Immature natural killer cell (primary cell): ENCODE measurements around the gene CCDC66. TPM values are rescaled to one million over a fixed set of nuclear protein-coding genes. Genes with fewer than 3 reads are reported as not detected.
"Not testable (repeated sequence)": the region's sequence is repeated elsewhere in the genome, so short reads cannot be mapped to it uniquely, and the experiment has no call there.

ENCODE experiments used
- DNase-seq, 3 donors: peaks; one replicate each; pipeline ENCODE4 v3.0.0; 2022; ENCODE audit warnings: mixed read lengths in 1 of 3
- H3K27ac Mint-ChIP-seq, 6 donors: one replicate each; pipeline ENCODE4 v1.8.0; 2020; ENCODE audit warnings: mixed read lengths in 6 of 6, mild to moderate bottlenecking in 5 of 6, inconsistent platforms in 4 of 6, moderate library complexity in 3 of 6
- H3K27me3 Mint-ChIP-seq, 3 donors: one replicate each; pipeline ENCODE4 v1.8.0; 2020 to 2021; ENCODE audit warnings: low read depth in 3 of 3, mild to moderate bottlenecking in 3 of 3, mixed read lengths in 3 of 3, moderate library complexity in 3 of 3, inconsistent platforms in 1 of 3
- H3K36me3 Mint-ChIP-seq, 3 donors: one replicate each; pipeline ENCODE4 v1.8.0; 2020; ENCODE audit warnings: mixed read lengths in 3 of 3, inconsistent platforms in 2 of 3, mild to moderate bottlenecking in 2 of 3
- H3K4me1 Mint-ChIP-seq, 2 donors: one replicate each; pipeline ENCODE4 v1.8.0; 2020; ENCODE audit warnings: inconsistent platforms in 2 of 2, mild to moderate bottlenecking in 2 of 2, mixed read lengths in 2 of 2, moderate library complexity in 1 of 2
- H3K4me3 Mint-ChIP-seq, 5 donors: one replicate each; pipeline ENCODE4 v1.8.0; 2020; ENCODE audit warnings: mild to moderate bottlenecking in 5 of 5, mixed read lengths in 5 of 5, inconsistent platforms in 3 of 5, moderate library complexity in 3 of 5
- H3K9me3 Mint-ChIP-seq, 6 donors: one replicate each; pipeline ENCODE4 v1.8.0; 2020; ENCODE audit warnings: mild to moderate bottlenecking in 6 of 6, mixed read lengths in 6 of 6, inconsistent platforms in 4 of 6, moderate library complexity in 3 of 6
- polyA plus RNA-seq, 3 donors: library from polyadenylated mRNA; unstranded; fragments of 300-500 nt; fragmentation: Illumina TruSeq; gene quantifications; one replicate each; pipeline ENCODE4 v1.2.3, GENCODE V29; 2021

CCDC66 gene
- polyA plus RNA-seq, 3 donors from 2014 or later = 9.8 to 14.0 (median 11.1) TPM

DNA sequence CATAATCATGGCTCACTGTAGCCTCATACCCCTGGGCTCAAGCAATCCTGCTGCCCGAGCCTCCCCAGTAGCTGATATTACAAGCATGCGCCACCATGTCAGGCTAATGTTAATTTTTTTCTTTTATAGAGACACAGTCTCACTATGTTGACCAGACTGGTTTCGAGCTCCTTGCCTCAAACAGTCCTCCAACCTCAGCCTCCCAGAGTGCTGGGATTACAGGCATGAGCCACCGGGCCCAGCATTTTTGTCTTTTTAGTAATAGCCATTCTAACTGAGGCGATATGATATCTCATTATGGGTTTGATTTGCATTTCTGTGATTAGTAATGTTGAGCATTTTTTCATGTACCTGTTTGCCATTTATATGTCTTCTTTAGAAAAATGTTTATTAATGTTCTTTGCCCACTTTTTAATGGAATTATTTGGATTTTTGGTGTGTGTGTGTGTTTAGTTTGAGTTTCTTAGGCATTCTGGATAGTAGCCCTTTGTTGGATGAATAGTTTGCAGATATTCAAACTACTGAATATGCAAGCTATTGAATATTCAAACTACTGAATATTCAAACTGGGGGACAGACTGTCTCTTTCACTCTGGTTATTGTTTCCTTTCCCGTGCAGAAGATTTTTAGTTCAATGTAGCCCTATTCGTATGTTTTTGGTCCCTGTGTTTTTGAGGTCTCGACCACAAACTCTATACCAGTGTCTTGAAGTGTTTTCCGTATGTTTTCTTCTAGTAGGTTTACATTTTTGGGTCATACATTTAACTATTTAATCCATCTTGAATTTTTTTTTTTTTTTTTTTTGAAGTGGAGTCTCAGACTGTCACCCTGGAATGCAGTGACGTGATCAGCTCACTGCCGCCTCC is 39.2 kb downstream of the CCDC66 start:
- Mint-ChIP-seq H3K4me1 (peaks cover 17 to 22% of the 10 kb centered on the region in 2 donors), H3K4me3 (no peak overlapping the region)
- DNase-seq = no peak

DNA sequence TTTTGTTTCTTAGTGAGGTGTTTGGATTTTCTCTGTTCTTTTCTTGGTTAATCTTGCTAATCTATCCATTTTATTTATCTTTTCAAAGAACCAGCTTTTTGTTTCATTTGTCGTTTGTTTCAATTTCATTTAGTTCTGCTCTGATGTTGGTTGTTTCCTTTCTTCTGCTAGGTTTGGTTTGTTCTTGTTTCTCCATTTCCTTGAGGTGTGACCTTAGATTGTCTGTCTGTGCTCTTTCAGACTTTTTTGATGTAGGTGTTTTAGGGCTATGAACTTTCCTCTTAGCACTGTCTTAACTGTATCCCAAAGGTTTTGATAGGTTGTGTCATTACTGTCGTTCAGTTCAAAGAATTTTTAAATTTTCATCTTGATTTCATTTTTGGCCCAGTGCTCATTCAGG is 51.5 kb downstream of the CCDC66 start:
- not testable (repeated sequence) for H3K4me3 Mint-ChIP-seq

More for the DNA sequence above, 39.2 kb downstream of the CCDC66 start:
- peaks cover 0 to 1% (median 0%) of the 10 kb centered on the region in 3 donors for H3K27me3 Mint-ChIP-seq
- peaks cover 0 to 1% (median 0%) of the 10 kb centered on the region in 6 donors for H3K9me3 Mint-ChIP-seq
- H3K27ac Mint-ChIP-seq = no peak overlapping the region
- peaks cover 8 to 57% (median 47%) of the 10 kb centered on the region in 3 donors for H3K36me3 Mint-ChIP-seq

DNA sequence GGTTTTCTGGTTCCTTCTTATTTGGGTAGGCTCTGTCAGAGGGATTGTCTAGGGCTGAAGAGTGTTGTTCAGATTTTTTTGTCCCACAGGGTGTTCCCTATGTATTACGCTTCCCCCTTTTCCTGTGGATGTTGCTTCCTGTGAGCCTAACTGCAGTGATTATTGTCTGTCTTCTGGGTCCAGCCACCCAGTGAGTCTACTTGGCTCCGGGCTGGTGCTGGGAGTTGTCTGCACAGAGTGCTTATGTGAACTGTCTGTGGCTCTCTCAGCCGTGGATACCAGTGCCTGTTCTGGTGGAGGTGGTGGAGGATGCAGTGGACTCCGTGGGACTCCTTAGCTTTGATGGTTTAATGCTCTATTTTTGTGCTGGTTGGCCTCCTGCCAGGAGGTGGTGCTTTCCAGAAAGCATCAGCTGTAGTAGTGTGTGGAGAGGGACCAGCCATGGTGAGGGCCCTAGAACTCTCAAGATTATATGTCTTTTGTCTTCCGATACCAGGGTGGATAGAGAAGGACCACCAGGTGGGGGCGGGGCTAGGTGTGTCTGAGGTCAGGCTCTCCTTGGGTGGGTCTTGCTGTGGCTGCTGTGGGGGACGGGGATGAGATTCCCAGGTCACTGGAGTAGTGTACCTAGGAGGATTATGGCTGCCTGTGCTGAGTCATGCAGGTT is 53.8 kb downstream of the CCDC66 start:
- no peak for DNase-seq
- Mint-ChIP-seq H3K4me1 (peaks cover 34 to 46% of the 10 kb centered on the region in 2 donors), H3K27ac (no peak overlapping the region), H3K27me3 (peaks cover 0 to 2% (median 0%) of the 10 kb centered on the region in 3 donors), H3K9me3 (peaks cover 0 to 1% (median 0%) of the 10 kb centered on the region in 6 donors), H3K36me3 (peaks cover 8 to 58% (median 53%) of the 10 kb centered on the region in 3 donors), H3K4me3 (no peak overlapping the region)

More for the DNA sequence above, 51.5 kb downstream of the CCDC66 start:
- Mint-ChIP-seq H3K36me3 (peaks cover 17 to 77% (median 65%) of the 10 kb centered on the region in 3 donors), H3K27ac (peak overlapping the region; percentile 2 to 70 (median 34)), H3K4me1 (peaks cover 36 to 44% of the 10 kb centered on the region in 2 donors)
- not testable (repeated sequence) for H3K9me3 Mint-ChIP-seq, DNase-seq, H3K27me3 Mint-ChIP-seq

DNA sequence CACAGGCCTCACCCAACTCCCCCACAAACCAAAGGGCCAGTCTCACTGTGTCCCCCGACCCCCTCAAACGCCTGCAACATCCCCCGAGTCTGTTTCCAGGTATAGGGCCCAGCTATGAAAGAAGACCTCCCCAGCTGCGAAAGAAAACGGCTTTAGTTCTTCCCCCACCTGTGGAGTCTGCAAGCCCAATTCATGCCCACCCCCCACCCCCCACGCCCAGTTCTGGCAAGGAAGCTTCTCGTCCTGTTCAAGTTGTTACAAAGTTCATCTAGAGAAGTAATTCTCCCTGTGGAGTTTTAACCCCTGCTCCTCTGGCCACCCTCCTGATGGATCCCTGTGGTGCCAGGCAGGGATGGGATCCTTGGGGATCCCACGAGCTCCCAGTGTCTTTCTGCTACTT is 54.4 kb downstream of the CCDC66 start:
- Mint-ChIP-seq H3K36me3 (peaks cover 10 to 58% (median 54%) of the 10 kb centered on the region in 3 donors), H3K27ac (peak overlapping the region in 1 of 6 donors; percentile 0), H3K4me3 (no peak overlapping the region), H3K27me3 (peaks cover 0 to 2% (median 0%) of the 10 kb centered on the region in 3 donors), H3K4me1 (peaks cover 38 to 51% of the 10 kb centered on the region in 2 donors), H3K9me3 (peaks cover 0 to 1% (median 0%) of the 10 kb centered on the region in 6 donors)
- DNase-seq = no peak

DNA sequence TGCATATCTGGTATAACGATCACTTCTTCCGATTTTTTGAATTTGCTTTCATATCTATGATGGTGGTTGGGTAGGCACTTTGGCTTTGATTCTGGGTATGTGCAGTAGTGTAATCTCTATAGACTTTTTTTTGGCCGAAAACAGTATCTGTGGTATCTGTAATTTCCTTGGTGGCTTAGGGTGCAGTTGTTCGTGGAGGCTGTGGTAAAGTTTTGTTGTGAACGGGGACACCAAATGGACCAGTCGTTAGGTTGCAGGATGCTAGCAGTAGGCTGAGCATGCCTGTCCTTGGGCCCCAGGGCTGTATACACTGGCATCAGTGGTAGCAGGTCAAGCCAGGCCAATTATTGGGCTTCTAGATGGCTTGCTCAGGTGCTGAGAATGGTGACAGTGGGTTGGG is 55.2 kb downstream of the CCDC66 start:
- H3K27ac Mint-ChIP-seq = peak overlapping the region in 4 of 6 donors; percentile 0 to 51 (median 28)
- H3K4me3 Mint-ChIP-seq = peak overlapping the region in 3 of 5 donors; percentile 20 to 44 (median 42)
- peaks cover 0 to 1% (median 0%) of the 10 kb centered on the region in 6 donors for H3K9me3 Mint-ChIP-seq
- H3K27me3 Mint-ChIP-seq = no peaks in the 10 kb centered on the region
- peak in 1 of 3 donors; percentile 9 for DNase-seq
- peaks cover 4 to 58% (median 52%) of the 10 kb centered on the region in 3 donors for H3K36me3 Mint-ChIP-seq
- peaks cover 43 to 56% of the 10 kb centered on the region in 2 donors for H3K4me1 Mint-ChIP-seq

DNA sequence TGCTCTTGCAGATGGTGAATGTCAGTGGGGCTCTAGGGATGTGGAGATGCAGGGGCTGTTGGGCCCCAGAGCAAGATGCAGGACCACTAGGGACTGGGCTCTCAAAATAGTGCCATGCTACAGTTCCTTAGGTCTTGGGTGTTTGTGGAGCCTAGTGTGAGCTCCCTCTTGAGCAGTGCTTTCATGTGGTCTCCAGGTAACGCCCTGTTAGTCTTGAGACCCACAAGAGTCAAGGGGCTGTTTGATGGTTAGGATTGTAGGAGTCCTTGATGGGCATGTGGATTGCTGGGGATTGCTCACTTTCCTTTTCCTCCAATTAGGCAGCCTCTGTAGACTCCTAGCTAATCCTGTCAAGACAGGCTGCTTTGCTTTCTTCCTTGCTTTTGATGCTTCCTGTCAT is 56.0 kb downstream of the CCDC66 start:
- Mint-ChIP-seq H3K4me1 (peaks cover 36 to 53% of the 10 kb centered on the region in 2 donors), H3K4me3 (no peak overlapping the region), H3K36me3 (peaks cover 5 to 59% (median 57%) of the 10 kb centered on the region in 3 donors), H3K27ac (peak overlapping the region in 2 of 6 donors; percentile 2 to 27), H3K9me3 (peaks cover 0 to 1% (median 0%) of the 10 kb centered on the region in 6 donors), H3K27me3 (no peaks in the 10 kb centered on the region)
- no peak for DNase-seq

DNA sequence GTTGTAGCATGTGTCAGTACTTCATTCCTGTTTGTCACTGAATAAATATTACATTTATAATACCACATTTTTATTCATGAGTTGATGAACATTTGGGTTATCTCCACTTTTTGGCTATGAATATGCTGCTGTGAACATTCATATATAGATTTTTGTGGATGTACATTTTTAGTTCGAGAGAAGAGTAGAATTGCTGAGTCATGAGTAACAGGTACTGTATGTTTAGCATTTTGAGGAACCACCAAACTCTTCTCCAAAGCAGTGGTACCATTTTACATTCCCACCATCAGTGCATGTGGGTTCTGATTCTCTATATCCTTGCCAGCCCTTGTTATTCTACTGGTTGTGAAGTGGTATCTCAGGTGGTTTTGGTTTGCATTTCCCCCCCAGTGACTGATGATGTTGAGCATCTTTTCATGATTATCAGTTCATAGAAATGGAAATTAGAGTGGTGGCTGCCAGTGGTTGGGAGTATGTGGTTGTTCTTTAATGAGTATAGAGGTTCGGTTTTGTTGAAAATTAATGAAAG is 59.6 kb downstream of the CCDC66 start:
- Mint-ChIP-seq H3K27ac (peak overlapping the region in 4 of 6 donors; percentile 13 to 81 (median 52)), H3K36me3 (peaks cover 14 to 48% (median 35%) of the 10 kb centered on the region in 3 donors), H3K9me3 (no peaks in the 10 kb centered on the region), H3K27me3 (peaks cover 0 to 5% (median 0%) of the 10 kb centered on the region in 3 donors), H3K4me3 (no peak overlapping the region), H3K4me1 (peaks cover 22 to 39% of the 10 kb centered on the region in 2 donors)
- no peak for DNase-seq

DNA sequence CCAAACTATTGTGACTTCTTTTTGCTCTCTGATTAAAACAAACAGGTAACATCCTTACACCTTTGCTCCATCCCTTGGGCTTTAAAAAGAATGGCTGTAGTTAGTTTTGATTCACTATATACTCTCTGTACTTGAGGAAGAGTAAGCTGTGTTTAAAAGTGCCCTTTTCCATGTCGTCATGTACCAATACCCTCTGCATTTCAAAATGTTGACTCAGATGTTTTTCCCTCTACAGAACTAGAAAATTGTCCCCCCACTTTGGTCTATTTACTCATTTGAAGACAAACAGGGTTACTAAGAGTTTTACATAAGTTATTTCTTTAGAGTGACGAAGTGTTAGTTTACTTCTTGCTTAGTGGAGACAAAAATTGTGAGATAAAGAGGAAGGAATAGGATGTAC is 63.4 kb downstream of the CCDC66 start:
- no peak overlapping the region for H3K4me3 Mint-ChIP-seq
- H3K27ac Mint-ChIP-seq = peak overlapping the region in 5 of 6 donors; percentile 27 to 79 (median 50)
- peaks cover 24 to 57% (median 24%) of the 10 kb centered on the region in 3 donors for H3K36me3 Mint-ChIP-seq
- H3K27me3 Mint-ChIP-seq = peaks cover 0 to 5% (median 0%) of the 10 kb centered on the region in 3 donors
- H3K4me1 Mint-ChIP-seq = peaks cover 10 to 25% of the 10 kb centered on the region in 2 donors
- no peaks in the 10 kb centered on the region for H3K9me3 Mint-ChIP-seq
- DNase-seq = no peak

DNA sequence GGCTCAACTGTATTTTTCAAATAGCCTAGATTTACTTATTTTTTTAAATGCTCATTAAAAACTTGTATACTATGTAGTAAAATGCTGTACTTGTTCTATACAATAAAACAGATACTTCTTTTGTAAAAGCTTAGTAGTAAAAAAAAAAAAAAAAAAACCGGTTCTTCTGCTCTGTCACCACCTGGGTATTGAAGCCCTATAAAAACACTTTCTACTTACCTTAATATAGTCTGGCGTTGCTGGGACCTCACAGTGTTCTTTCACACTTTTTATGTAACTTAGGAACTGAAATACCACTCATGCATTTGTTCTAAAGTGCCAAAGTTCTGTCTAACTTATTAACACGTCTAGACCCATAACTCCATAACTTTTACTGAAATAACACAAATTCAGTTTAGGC is 64.7 kb downstream of the CCDC66 start:
- H3K36me3 Mint-ChIP-seq = peaks cover 18 to 50% (median 20%) of the 10 kb centered on the region in 3 donors
- H3K27ac Mint-ChIP-seq = peak overlapping the region in 3 of 6 donors; percentile 40 to 70 (median 41)
- DNase-seq = no peak
- no peaks in the 10 kb centered on the region for H3K9me3 Mint-ChIP-seq
- H3K27me3 Mint-ChIP-seq = peaks cover 0 to 5% (median 0%) of the 10 kb centered on the region in 3 donors
- H3K4me3 Mint-ChIP-seq = no peak overlapping the region
- peaks cover 3 to 15% of the 10 kb centered on the region in 2 donors for H3K4me1 Mint-ChIP-seq

DNA sequence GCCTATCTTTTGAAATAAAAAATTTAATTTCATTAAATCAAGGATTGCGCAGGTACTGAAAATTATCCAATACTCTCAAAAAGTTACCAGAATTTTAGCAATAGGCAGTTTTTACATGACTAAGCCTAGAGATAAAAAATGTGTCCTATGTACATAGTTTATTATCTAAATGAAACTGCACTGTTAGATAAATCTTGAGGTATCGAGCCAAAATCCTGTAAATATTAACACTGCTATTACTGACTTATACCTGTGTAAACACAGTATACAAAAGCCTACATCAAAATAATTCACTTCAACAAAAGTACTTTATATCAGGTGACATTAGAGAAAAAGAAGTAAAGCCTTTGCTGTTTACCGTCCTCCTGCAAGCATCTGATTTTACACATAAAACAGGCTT is 65.4 kb downstream of the CCDC66 start:
- Mint-ChIP-seq H3K4me1 (peaks cover 2 to 16% of the 10 kb centered on the region in 2 donors), H3K27me3 (peaks cover 0 to 5% (median 0%) of the 10 kb centered on the region in 3 donors), H3K27ac (no peak overlapping the region), H3K4me3 (no peak overlapping the region), H3K36me3 (peaks cover 13 to 50% (median 25%) of the 10 kb centered on the region in 3 donors), H3K9me3 (no peaks in the 10 kb centered on the region)
- no peak for DNase-seq

DNA sequence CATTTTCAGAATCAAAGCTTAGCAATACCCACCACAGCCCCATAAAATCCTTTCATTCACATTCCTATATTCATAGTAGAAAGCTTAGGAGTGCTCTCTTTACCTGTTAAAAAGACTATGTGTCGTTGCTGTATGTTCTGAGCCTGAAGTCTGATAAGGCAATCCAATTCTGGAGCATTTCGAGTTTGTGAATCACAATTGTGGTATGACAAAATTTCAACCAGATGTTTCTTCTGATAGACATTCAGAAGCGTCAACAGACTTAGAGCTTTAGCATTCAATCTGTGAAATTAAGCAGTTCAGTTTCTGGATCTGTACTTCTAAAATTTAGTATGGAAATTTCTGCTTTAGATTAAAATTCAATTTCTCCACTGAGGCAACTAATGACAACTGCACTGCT is 67.8 kb downstream of the CCDC66 start:
- H3K4me1 Mint-ChIP-seq = peaks cover 6 to 17% of the 10 kb centered on the region in 2 donors
- no peak overlapping the region for H3K4me3 Mint-ChIP-seq
- no peak for DNase-seq
- H3K27me3 Mint-ChIP-seq = peaks cover 0 to 5% (median 0%) of the 10 kb centered on the region in 3 donors
- peaks cover 7 to 43% (median 21%) of the 10 kb centered on the region in 3 donors for H3K36me3 Mint-ChIP-seq
- no peaks in the 10 kb centered on the region for H3K9me3 Mint-ChIP-seq
- peak overlapping the region in 3 of 6 donors; percentile 17 to 53 (median 43) for H3K27ac Mint-ChIP-seq

DNA sequence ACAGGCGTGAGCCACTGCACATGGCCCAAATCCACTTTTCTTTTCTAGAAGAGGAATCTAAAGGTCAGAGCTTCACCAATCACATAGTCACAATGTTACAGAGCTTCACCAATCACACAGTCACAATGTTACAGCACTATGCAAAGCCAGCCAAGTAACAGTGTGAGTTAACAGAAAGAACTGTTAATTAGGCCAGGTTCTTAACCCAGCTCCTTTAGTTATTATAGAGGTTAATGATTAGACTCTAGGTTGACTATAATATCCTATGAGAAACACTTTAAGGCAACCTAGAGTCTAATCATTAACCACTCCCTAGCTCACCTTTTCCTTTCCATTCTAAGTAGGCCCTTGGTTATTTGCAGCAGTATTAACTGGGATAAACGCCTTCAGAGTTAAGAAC is 72.1 kb downstream of the CCDC66 start:
- H3K36me3 Mint-ChIP-seq = peaks cover 4 to 36% (median 13%) of the 10 kb centered on the region in 3 donors
- H3K27me3 Mint-ChIP-seq = no peaks in the 10 kb centered on the region
- no peak for DNase-seq
- no peaks in the 10 kb centered on the region for H3K9me3 Mint-ChIP-seq
- peak overlapping the region in 4 of 6 donors; percentile 7 to 82 (median 26) for H3K27ac Mint-ChIP-seq
- H3K4me3 Mint-ChIP-seq = no peak overlapping the region
- H3K4me1 Mint-ChIP-seq = peaks cover 5 to 24% of the 10 kb centered on the region in 2 donors

DNA sequence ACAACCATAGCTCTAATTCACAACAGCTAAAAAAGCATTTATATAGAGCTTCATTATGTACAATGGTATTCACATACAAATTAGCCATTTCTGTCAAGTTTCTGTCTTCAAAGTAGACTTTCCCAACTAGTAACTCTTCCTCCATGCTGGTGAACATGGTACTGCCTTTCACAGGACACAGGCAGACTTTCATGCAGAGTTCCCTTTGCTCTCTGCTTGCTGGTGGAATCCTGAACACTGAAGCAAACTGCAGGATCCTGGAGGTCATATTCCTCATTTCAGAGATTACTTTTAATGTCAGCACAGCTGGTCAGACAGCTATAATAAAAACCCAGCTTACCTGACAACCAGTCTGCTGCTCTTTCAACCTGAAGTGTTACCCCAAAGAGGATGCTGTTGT is 72.5 kb downstream of the CCDC66 start:
- H3K36me3 Mint-ChIP-seq = peaks cover 4 to 32% (median 13%) of the 10 kb centered on the region in 3 donors
- DNase-seq = no peak
- no peak overlapping the region for H3K4me3 Mint-ChIP-seq
- no peaks in the 10 kb centered on the region for H3K9me3 Mint-ChIP-seq
- H3K27ac Mint-ChIP-seq = peak overlapping the region in 5 of 6 donors; percentile 7 to 82 (median 32)
- H3K27me3 Mint-ChIP-seq = no peaks in the 10 kb centered on the region
- H3K4me1 Mint-ChIP-seq = peaks cover 5 to 24% of the 10 kb centered on the region in 2 donors
